Measurements from ENCODE around the gene SLC4A7. TPM values are rescaled to one million over a fixed set of nuclear protein-coding genes. Genes with fewer than 3 reads are reported as not detected.

Gene SLC4A7
- total and polyA plus RNA-seq, 9 of the 15 experiments (the other 6 are each of a cell fraction or from before 2014, with no cell fraction given), result 1.7 to 13.6 (median 8.0) TPM

- TF ChIP-seq KDM5B (IDR thresholded peaks at IDR 0.05; ENCODE audit: insufficient replicate concordance, low read depth, low read length), result peak; percentile 42
- TF ChIP-seq ELF1 (tag; IDR thresholded peaks at IDR 0.05), result no peak
- no peak for TF ChIP-seq PHF20 (IDR thresholded peaks at IDR 0.05; ENCODE audit: partially characterized antibody)
- no peak for TF ChIP-seq ATF1 (CRISPR knock-in tag; IDR thresholded peaks at IDR 0.05)
- TF ChIP-seq ATF1 (tag; IDR thresholded peaks at IDR 0.05), result 0 out of 2 replicates have a peak, but pooled peaks have one; percentile 37
- peak; percentile 70 for TF ChIP-seq TBP (optimal IDR thresholded peaks at IDR 0.05; ENCODE audit: low read depth, low read length)
- TF ChIP-seq RBFOX2 (IDR thresholded peaks at IDR 0.05; ENCODE audit: low read depth, low read length), result peak; percentile 87
- 0 out of 2 replicates have a peak, but pooled peaks have one; percentile 6 for TF ChIP-seq GMEB1 (CRISPR knock-in tag; IDR thresholded peaks at IDR 0.05)
- peak; percentile 54 for TF ChIP-seq VEZF1 (CRISPR knock-in tag; IDR thresholded peaks at IDR 0.05)
- peak in 1 of 3 experiments; percentile 63; a peak in 1 of 6 replicates for TF ChIP-seq ZBTB11 (CRISPR knock-in tag; IDR thresholded peaks at IDR 0.05)
- no peak for TF ChIP-seq SMAD1 (IDR thresholded peaks at IDR 0.05; ENCODE audit: low read depth, low read length, partially characterized antibody)
- TF ChIP-seq BRD4 (IDR thresholded peaks at IDR 0.05), result no peak
- peak; percentile 32; the same call in 1 of the 2 replicates for TF ChIP-seq ZFX (CRISPR knock-in tag; IDR thresholded peaks at IDR 0.05)
- peak; percentile 26; the same call in 1 of the 2 replicates for TF ChIP-seq EGR1 (conservative IDR thresholded peaks at IDR 0.05)
- TF ChIP-seq NFRKB (IDR thresholded peaks at IDR 0.05; ENCODE audit: low read depth), result no peak
- TF ChIP-seq POLR2A (conservative IDR thresholded peaks at IDR 0.05), result peak; percentile 54; the same call in 1 of the 2 replicates
- no peak for TF ChIP-seq POLR3G (IDR thresholded peaks at IDR 0.05; ENCODE audit: extremely low read depth, insufficient read length, insufficient replicate concordance)
- TF ChIP-seq ZNF586 (CRISPR knock-in tag; conservative IDR thresholded peaks at IDR 0.05), result no peak
- no peak for TF ChIP-seq PML (IDR thresholded peaks at IDR 0.05; ENCODE audit: low read length)
- peak; percentile 11 for TF ChIP-seq FOS (IDR thresholded peaks at IDR 0.05; ENCODE audit: extremely low read depth, insufficient read length)
Observed at GRCh38 chr3:27484015-27484844, at the start of gene SLC4A7 (continued).
